Type B pancreatic cell (in vitro differentiated cells): ENCODE data around the gene CDH19. TPM values are rescaled to one million over a fixed set of nuclear protein-coding genes. Genes with fewer than 3 reads are reported as not detected.

Experiments
- DNase-seq: peaks from one replicate; pipeline ENCODE4 v3.0.0; 2021; ENCODE audit warnings: mixed read lengths; ENCODE audit not compliant: unreplicated experiment; ENCODE audit errors: extremely low spot score
- H3K27ac Mint-ChIP-seq: 2 replicates; pipeline ENCODE4 v1.8.0; 2021; ENCODE audit warnings: mild to moderate bottlenecking, mixed read lengths
- H3K27me3 Mint-ChIP-seq: 2 replicates; pipeline ENCODE4 v1.8.0; 2021; ENCODE audit warnings: mixed read lengths
- H3K36me3 Mint-ChIP-seq: 2 replicates; pipeline ENCODE4 v1.8.0; 2021; ENCODE audit warnings: mixed read lengths
- H3K4me1 Mint-ChIP-seq: one replicate; pipeline ENCODE4 v1.8.0; 2021; ENCODE audit warnings: mixed read lengths; ENCODE audit not compliant: unreplicated experiment
- H3K4me3 Mint-ChIP-seq: 2 replicates; pipeline ENCODE4 v1.8.0; 2021; ENCODE audit warnings: mild to moderate bottlenecking, mixed read lengths
- H3K9me3 Mint-ChIP-seq: 2 replicates; pipeline ENCODE4 v1.8.0; 2021; ENCODE audit warnings: mixed read lengths
- CTCF ChIP-seq: fragments of 200-600 bp; sonication (generic); conservative IDR thresholded peaks from 2 replicates; pipeline ENCODE4 v1.5.0; 2021; ENCODE audit warnings: antibody characterized with exemption, mild to moderate bottlenecking
- long read RNA-seq: library from polyadenylated mRNA; unstranded; transcript quantifications from one replicate; pipeline ENCODE4 v2.0.0, GENCODE V29; 2020
- total RNA-seq: library from RNA; stranded (reverse); gene quantifications from 2 replicates; pipeline ENCODE4 v1.2.1, GENCODE V29; 2021; ENCODE audit warnings: low replicate concordance

The CDH19 gene
- 0.05 and 0.36 TPM in 2 replicates for total RNA-seq
- long read RNA-seq, partial matches to known transcripts = 1 of 1 reads
- long read RNA-seq, other reads (novel, unspliced or antisense) = 0 of 1 reads

GRCh38 chr18:66603941-66604627, at the start of gene CDH19:
TSS of gene CDH19 (minus strand) at chr18:66604090. CDS start at chr18:66572204, 31,886 bp downstream.
- DNase-seq = no peak
- no peak within 1 kb of the TSS for H3K4me3 Mint-ChIP-seq
- H3K9me3 Mint-ChIP-seq = no peaks in the 10 kb centered on the region
- no peak within 1 kb of the TSS for H3K27ac Mint-ChIP-seq
- no peaks in the 10 kb centered on the region for H3K36me3 Mint-ChIP-seq
- no peaks in the 10 kb centered on the region for H3K27me3 Mint-ChIP-seq
- no peaks in the 10 kb centered on the region for H3K4me1 Mint-ChIP-seq
- no peak for TF ChIP-seq CTCF

GRCh38 chr18:66647671-66648070, 43.8 kb upstream of the CDH19 start:
- H3K9me3 Mint-ChIP-seq = no peaks in the 10 kb centered on the region
- no peak for DNase-seq
- no peak for TF ChIP-seq CTCF
- no peak overlapping the region for H3K4me3 Mint-ChIP-seq
- H3K4me1 Mint-ChIP-seq = no peaks in the 10 kb centered on the region
- H3K27me3 Mint-ChIP-seq = no peaks in the 10 kb centered on the region
- no peak overlapping the region for H3K27ac Mint-ChIP-seq
- no peaks in the 10 kb centered on the region for H3K36me3 Mint-ChIP-seq

GRCh38 chr18:66646609-66647008, 42.7 kb upstream of the CDH19 start:
- Mint-ChIP-seq H3K27me3 (no peaks in the 10 kb centered on the region), H3K36me3 (no peaks in the 10 kb centered on the region), H3K27ac (no peak overlapping the region), H3K4me3 (no peak overlapping the region), H3K4me1 (no peaks in the 10 kb centered on the region), H3K9me3 (no peaks in the 10 kb centered on the region)
- no peak for TF ChIP-seq CTCF
- DNase-seq = no peak

- no peak overlapping the region for H3K4me3 Mint-ChIP-seq
- H3K36me3 Mint-ChIP-seq = no peaks in the 10 kb centered on the region
- TF ChIP-seq CTCF = no peak
- H3K9me3 Mint-ChIP-seq = no peaks in the 10 kb centered on the region
- H3K27me3 Mint-ChIP-seq = no peaks in the 10 kb centered on the region
- no peak for DNase-seq
- no peaks in the 10 kb centered on the region for H3K4me1 Mint-ChIP-seq
- no peak overlapping the region for H3K27ac Mint-ChIP-seq
Observed at GRCh38 chr18:66645983-66646382, 42.1 kb upstream of the CDH19 start.

GRCh38 chr18:66641056-66641455, 37.2 kb upstream of the CDH19 start:
- Mint-ChIP-seq H3K27me3 (no peaks in the 10 kb centered on the region), H3K4me3 (no peak overlapping the region), H3K9me3 (no peaks in the 10 kb centered on the region), H3K36me3 (no peaks in the 10 kb centered on the region), H3K27ac (no peak overlapping the region), H3K4me1 (no peaks in the 10 kb centered on the region)
- no peak for DNase-seq
- TF ChIP-seq CTCF = no peak
